Measurements from ENCODE around the gene ZC3H14. TPM values are rescaled to one million over a fixed set of nuclear protein-coding genes. Genes with fewer than 3 reads are reported as not detected.

ZC3H14 gene
- total RNA-seq, 1 donor from 2014 or later, result 140 TPM

DNA sequence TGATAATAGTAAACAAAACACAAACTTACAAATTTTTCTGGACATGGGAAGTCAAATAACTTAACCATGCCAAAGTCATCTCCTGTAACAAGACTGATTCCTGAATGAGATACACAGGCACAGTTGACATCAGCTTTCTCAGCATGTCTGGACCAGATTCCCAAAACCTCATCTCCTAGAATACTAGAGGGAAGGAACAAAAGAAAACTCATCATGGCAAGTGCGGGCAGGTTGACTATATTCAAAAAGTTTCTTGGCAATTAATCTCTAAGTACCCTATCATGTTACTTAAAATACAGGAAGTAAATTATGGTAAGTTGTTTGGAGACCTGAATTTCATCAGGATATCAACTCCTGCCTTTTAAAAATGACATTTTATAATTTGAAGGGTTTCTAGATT is 53.9 kb downstream of the ZC3H14 start:
- Histone ChIP-seq H3F3A (ENCODE audit: low read depth) (no peaks in the 10 kb centered on the region), H3K4me1 (peaks cover 9% of the 10 kb centered on the region), H3K9me3 (ENCODE audit: low read depth) (no peaks in the 10 kb centered on the region), H3K36me3 (peaks cover 16% of the 10 kb centered on the region), H3K4me2 (no peak overlapping the region), H2AFZ (replicated peaks) (no peak overlapping the region), H3K27me3 (no peaks in the 10 kb centered on the region), H4K20me1 (ENCODE audit: low read depth) (no peaks in the 10 kb centered on the region), H3K27ac (no peak overlapping the region), H3K9ac (no peak overlapping the region), H3K79me2 (ENCODE audit: low read depth) (no peaks in the 10 kb centered on the region), H3K4me3 (no peak overlapping the region)
- Mint-ChIP-seq H3K9me3 (no peaks in the 10 kb centered on the region), H3K4me1 (no peaks in the 10 kb centered on the region), H3K27me3 (ENCODE audit: insufficient read depth, low read depth) (no peaks in the 10 kb centered on the region), H3K4me3 (no peak overlapping the region), H3K27ac (no peak overlapping the region), H3K36me3 (peaks cover 13% of the 10 kb centered on the region)
- TF ChIP-seq EZH2 (IDR thresholded peaks at IDR 0.05), result no peak
- no peak for TF ChIP-seq EZH2phosphoT487 (IDR thresholded peaks at IDR 0.05)
- TF ChIP-seq, protein P1, sequence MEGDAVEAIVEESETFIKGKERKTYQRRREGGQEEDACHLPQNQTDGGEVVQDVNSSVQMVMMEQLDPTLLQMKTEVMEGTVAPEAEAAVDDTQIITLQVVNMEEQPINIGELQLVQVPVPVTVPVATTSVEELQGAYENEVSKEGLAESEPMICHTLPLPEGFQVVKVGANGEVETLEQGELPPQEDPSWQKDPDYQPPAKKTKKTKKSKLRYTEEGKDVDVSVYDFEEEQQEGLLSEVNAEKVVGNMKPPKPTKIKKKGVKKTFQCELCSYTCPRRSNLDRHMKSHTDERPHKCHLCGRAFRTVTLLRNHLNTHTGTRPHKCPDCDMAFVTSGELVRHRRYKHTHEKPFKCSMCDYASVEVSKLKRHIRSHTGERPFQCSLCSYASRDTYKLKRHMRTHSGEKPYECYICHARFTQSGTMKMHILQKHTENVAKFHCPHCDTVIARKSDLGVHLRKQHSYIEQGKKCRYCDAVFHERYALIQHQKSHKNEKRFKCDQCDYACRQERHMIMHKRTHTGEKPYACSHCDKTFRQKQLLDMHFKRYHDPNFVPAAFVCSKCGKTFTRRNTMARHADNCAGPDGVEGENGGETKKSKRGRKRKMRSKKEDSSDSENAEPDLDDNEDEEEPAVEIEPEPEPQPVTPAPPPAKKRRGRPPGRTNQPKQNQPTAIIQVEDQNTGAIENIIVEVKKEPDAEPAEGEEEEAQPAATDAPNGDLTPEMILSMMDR (IDR thresholded peaks at IDR 0.05), result no peak
- no peak for DNase-seq (ENCODE audit: low spot score)

DNA sequence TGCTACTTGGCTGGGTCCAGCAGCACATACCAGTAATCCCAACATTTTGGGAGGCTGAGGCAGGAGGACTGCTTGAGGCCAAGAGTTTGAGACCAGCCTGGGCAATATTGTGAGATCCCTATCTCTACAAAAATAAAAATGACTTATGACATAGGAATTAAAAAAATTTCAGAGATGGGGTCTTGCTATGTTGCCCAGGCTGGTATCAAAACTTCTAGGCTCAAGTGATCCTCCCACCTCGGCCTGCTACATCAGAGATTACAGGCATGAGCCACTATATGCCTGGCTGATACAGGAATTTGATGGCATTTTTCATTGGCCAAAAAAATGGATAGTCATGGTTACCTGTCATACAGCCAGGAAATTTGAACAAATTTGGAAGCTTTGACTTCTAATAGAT is 54.6 kb downstream of the ZC3H14 start:
- DNase-seq (ENCODE audit: low spot score), result no peak
- Histone ChIP-seq H3K27ac (no peak overlapping the region), H2AFZ (replicated peaks) (no peak overlapping the region), H3K27me3 (no peaks in the 10 kb centered on the region), H3K4me1 (peaks cover 9% of the 10 kb centered on the region), H3K4me2 (no peak overlapping the region), H4K20me1 (ENCODE audit: low read depth) (no peaks in the 10 kb centered on the region), H3K79me2 (ENCODE audit: low read depth) (no peaks in the 10 kb centered on the region), H3F3A (ENCODE audit: low read depth) (no peaks in the 10 kb centered on the region), H3K9ac (no peak overlapping the region), H3K9me3 (ENCODE audit: low read depth) (no peaks in the 10 kb centered on the region), H3K4me3 (no peak overlapping the region), H3K36me3 (peaks cover 8% of the 10 kb centered on the region)
- Mint-ChIP-seq H3K9me3 (no peaks in the 10 kb centered on the region), H3K4me1 (no peaks in the 10 kb centered on the region), H3K27me3 (ENCODE audit: insufficient read depth, low read depth) (no peaks in the 10 kb centered on the region), H3K4me3 (no peak overlapping the region), H3K36me3 (peaks cover 11% of the 10 kb centered on the region), H3K27ac (no peak overlapping the region)
- TF ChIP-seq EZH2phosphoT487 (IDR thresholded peaks at IDR 0.05), result no peak
- TF ChIP-seq, protein P1 (IDR thresholded peaks at IDR 0.05), result no peak
- TF ChIP-seq EZH2 (IDR thresholded peaks at IDR 0.05), result no peak

DNA sequence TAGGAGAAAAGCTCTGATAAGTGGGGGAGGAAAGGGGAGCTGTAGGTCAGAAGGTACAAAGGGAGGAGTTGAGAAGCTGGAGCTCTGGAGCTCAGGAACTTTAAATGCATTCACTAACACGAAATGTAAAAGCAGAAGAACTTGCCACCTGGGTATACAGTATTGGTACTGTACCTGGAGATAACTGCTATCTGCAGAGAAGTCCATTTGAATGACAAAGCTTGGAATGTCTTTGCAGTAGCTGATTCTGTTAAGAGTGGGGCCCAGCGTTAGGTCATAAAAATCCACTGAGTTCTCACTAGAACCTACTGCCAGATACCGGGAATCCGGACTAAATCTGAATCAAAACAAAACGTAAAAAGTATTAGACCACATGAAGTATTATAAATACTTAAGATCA is 55.6 kb downstream of the ZC3H14 start:
- H3K4me1 Mint-ChIP-seq, result no peaks in the 10 kb centered on the region
- Histone ChIP-seq H3K9ac (no peak overlapping the region), H3K4me1 (peaks cover 9% of the 10 kb centered on the region), H3K27me3 (no peaks in the 10 kb centered on the region), H3K36me3 (peaks cover 7% of the 10 kb centered on the region), H2AFZ (replicated peaks) (no peak overlapping the region), H3K27ac (peak overlapping the region; percentile 8), H3K79me2 (ENCODE audit: low read depth) (no peaks in the 10 kb centered on the region), H3K4me3 (no peak overlapping the region), H3K9me3 (ENCODE audit: low read depth) (no peaks in the 10 kb centered on the region), H3K4me2 (no peak overlapping the region), H3F3A (ENCODE audit: low read depth) (no peaks in the 10 kb centered on the region), H4K20me1 (ENCODE audit: low read depth) (no peaks in the 10 kb centered on the region)
- H3K27me3 Mint-ChIP-seq (ENCODE audit: insufficient read depth, low read depth), result no peaks in the 10 kb centered on the region
- H3K4me3 Mint-ChIP-seq, result no peak overlapping the region
- no peaks in the 10 kb centered on the region for H3K9me3 Mint-ChIP-seq
- no peak overlapping the region for H3K27ac Mint-ChIP-seq
- H3K36me3 Mint-ChIP-seq, result peaks cover 7% of the 10 kb centered on the region
- TF ChIP-seq, protein P1 (IDR thresholded peaks at IDR 0.05), result no peak
- DNase-seq (ENCODE audit: low spot score), result no peak

- H3K79me2 ChIP-seq (ENCODE audit: low read depth), result no peaks in the 10 kb centered on the region
- H2AFZ ChIP-seq (replicated peaks), result no peak overlapping the region
- peaks cover 5% of the 10 kb centered on the region for H3K4me1 ChIP-seq
- H3K9me3 Mint-ChIP-seq, result no peaks in the 10 kb centered on the region
- no peak overlapping the region for H3K4me3 Mint-ChIP-seq
- H3K36me3 Mint-ChIP-seq, result peaks cover 6% of the 10 kb centered on the region
- no peak overlapping the region for H3K4me2 ChIP-seq
- H3K27me3 ChIP-seq, result no peaks in the 10 kb centered on the region
- TF ChIP-seq, protein P1 (IDR thresholded peaks at IDR 0.05), result no peak
- TF ChIP-seq EZH2phosphoT487 (IDR thresholded peaks at IDR 0.05) (no peak), EZH2 (IDR thresholded peaks at IDR 0.05) (no peak)
- H3F3A ChIP-seq (ENCODE audit: low read depth), result no peaks in the 10 kb centered on the region
- H3K9me3 ChIP-seq (ENCODE audit: low read depth), result no peaks in the 10 kb centered on the region
- no peak for DNase-seq (ENCODE audit: low spot score)
- H3K27me3 Mint-ChIP-seq (ENCODE audit: insufficient read depth, low read depth), result no peaks in the 10 kb centered on the region
- H3K36me3 ChIP-seq, result no peaks in the 10 kb centered on the region
- H3K27ac ChIP-seq, result no peak overlapping the region
- no peaks in the 10 kb centered on the region for H4K20me1 ChIP-seq (ENCODE audit: low read depth)
- H3K27ac Mint-ChIP-seq, result no peak overlapping the region
- no peaks in the 10 kb centered on the region for H3K4me1 Mint-ChIP-seq
- H3K9ac ChIP-seq, result no peak overlapping the region
- H3K4me3 ChIP-seq, result no peak overlapping the region
Measured at GRCh38 chr14:88621100-88621499, 58.3 kb downstream of the ZC3H14 start.

Data from neural progenitor cell (in vitro differentiated cells).